PC-3 (cell line): ENCODE results near the gene HOXB7. TPM values are rescaled to one million over a fixed set of nuclear protein-coding genes. Genes with fewer than 3 reads are reported as not detected.

ENCODE experiments used
- ATAC-seq: fragments of 200-7000 bp; cut with Tn5 transposase; 2 replicates; pipeline ENCODE4 v1.9.1; 2020; ENCODE audit warnings: mild to moderate bottlenecking, moderate library complexity
- BruUV-seq: library from RNA; stranded (reverse); fragments of 400-500 nt; replicated peaks from 2 replicates; lab custom pipeline; 2021; lab: Mats Ljungman, UMichigan
- CTCF ChIA-PET: fragments of 300-600 bp; sonication (Branson Sonifier 250); formaldehyde crosslinking; loops from one replicate; lab custom pipeline; 2022; ENCODE audit warnings: antibody characterized with exemption; lab: Charles Lee
- POLR2A ChIA-PET: fragments of 300-600 bp; sonication (Branson Sonifier 250); formaldehyde crosslinking; loops from one replicate; lab custom pipeline; 2022; ENCODE audit warnings: antibody characterized with exemption; ENCODE audit not compliant: unreplicated experiment; lab: Charles Lee
- DNase-seq: peaks from one replicate; pipeline ENCODE4 v3.0.0-alpha.2; 2015
- H2AFZ ChIP-seq: fragments of 300-600 bp; sonication (generic); 2 replicates; pipeline ENCODE4 v1.6.0; 2016; ENCODE audit warnings: antibody characterized with exemption, low read length
- H3F3A ChIP-seq: fragments of 300-600 bp; sonication (generic); one replicate; pipeline ENCODE4 v1.6.0; 2017; ENCODE audit warnings: antibody characterized with exemption, low read length, control low read depth, mild to moderate bottlenecking; ENCODE audit not compliant: unreplicated experiment
- H3K27ac ChIP-seq: fragments of 300-600 bp; sonication (generic); 2 replicates; pipeline ENCODE4 v1.5.1; 2016; ENCODE audit warnings: mild to moderate bottlenecking, low read length
- H3K27me3 ChIP-seq: fragments of 300-600 bp; sonication (generic); 2 replicates; pipeline ENCODE4 v1.6.1; 2016; ENCODE audit warnings: low read length, mixed read lengths
- H3K36me3 ChIP-seq: fragments of 300-600 bp; sonication (generic); 2 replicates; pipeline ENCODE4 v1.6.1; 2016; ENCODE audit warnings: low read depth, mixed run types, low read length, mixed read lengths
- H3K4me1 ChIP-seq: fragments of 300-600 bp; sonication (generic); 2 replicates; pipeline ENCODE4 v1.5.1; 2016; ENCODE audit warnings: low read length; ENCODE audit not compliant: insufficient read depth
- H3K4me2 ChIP-seq: fragments of 300-600 bp; sonication (generic); 2 replicates; pipeline ENCODE4 v1.6.0; 2016; ENCODE audit warnings: low read length
- H3K4me3 ChIP-seq: fragments of 300-600 bp; sonication (generic); 2 replicates; pipeline ENCODE4 v1.5.1; 2016; ENCODE audit warnings: mild to moderate bottlenecking, low read length, mixed read lengths
- H3K79me2 ChIP-seq: fragments of 300-600 bp; sonication (generic); 2 replicates; pipeline ENCODE4 v1.6.1; 2017; ENCODE audit warnings: low read length, mixed read lengths
- H3K9ac ChIP-seq: fragments of 300-600 bp; sonication (generic); 2 replicates; pipeline ENCODE4 v1.6.0; 2016; ENCODE audit warnings: mild to moderate bottlenecking, low read length
- H3K9me2 ChIP-seq: fragments of 300-600 bp; sonication (generic); replicated peaks from 2 replicates; pipeline ENCODE4 v1.6.1; 2016; ENCODE audit warnings: mixed run types, low read length, mixed read lengths
- H3K9me3 ChIP-seq: fragments of 300-600 bp; sonication (generic); 2 replicates; pipeline ENCODE4 v1.6.1; 2016; ENCODE audit warnings: low read length, mixed read lengths
- H4K20me1 ChIP-seq: fragments of 300-600 bp; sonication (generic); 2 replicates; pipeline ENCODE4 v1.6.1; 2016; ENCODE audit warnings: low read length, mixed read lengths
- EZH2 ChIP-seq: fragments of 300-600 bp; sonication (generic); IDR thresholded peaks from one replicate; pipeline ENCODE4 v1.6.1; 2017; ENCODE audit warnings: antibody characterized with exemption, mild to moderate bottlenecking, low read length; ENCODE audit not compliant: unreplicated experiment
- EZH2phosphoT487 ChIP-seq: fragments of 300-600 bp; sonication (generic); IDR thresholded peaks from 2 replicates; pipeline ENCODE4 v1.6.1; 2018; ENCODE audit warnings: mild to moderate bottlenecking, antibody characterized with exemption, low read length, borderline replicate concordance
- intact Hi-C: fragments of 100-400 bp; cut with micrococcal nuclease; formaldehyde crosslinking; loops from 2 replicates; pipeline ENCODE4 v1.9.0; 2023
- total RNA-seq: library from RNA; depleted of rRNA; stranded (reverse); fragments of >200 nt; gene quantifications from 2 replicates; pipeline ENCODE4 v1.2.3, GENCODE V29; 2014
- TF ChIP-seq, protein P1 (sequence below): fragments of 300-600 bp; sonication (generic); conservative IDR thresholded peaks from 2 replicates; pipeline ENCODE4 v1.5.1; 2017; ENCODE audit warnings: antibody characterized with exemption, low read depth, mild to moderate bottlenecking, low read length

Gene HOXB7
- total RNA-seq, 1 experiment from 2014 or later = not detected

DNA sequence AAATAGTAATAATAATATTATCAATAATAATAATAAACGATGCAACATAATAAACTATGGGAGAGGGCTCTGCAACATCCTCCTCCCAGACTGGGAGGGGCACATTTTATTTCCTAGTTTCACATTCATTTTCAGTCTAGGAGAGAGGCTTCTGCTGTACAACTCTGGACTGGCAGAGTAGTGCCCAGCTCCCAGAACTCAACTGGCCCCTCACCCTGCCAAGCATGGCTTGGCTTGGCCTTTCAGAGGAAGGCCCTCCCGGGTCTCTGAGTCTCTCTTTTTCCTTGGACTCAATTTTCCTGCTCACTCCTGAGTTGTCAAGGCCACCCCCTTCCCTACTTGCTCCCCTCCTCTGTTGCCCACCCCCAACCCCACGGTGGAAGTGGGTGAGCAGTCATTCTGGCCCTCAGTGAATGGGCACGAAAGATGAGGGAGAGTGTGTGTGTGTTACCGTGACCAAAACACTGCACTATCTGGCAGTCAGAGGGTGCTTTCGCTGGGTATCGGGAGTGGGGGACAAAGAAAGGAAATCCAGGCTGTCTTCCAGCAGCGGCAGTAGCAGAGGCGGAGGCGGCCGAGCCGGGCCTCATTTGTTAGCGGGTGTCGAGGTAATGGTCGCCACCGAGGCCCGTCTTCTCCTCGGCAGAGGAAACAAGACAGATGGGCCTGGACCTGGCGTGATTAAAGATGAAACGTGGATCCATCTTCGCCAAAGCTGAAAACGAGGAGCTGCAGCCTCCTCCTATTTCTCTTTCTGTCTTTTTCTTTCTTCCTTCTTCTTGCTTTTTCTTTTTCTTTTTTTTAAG lies 34.9 kb downstream of the HOXB7 start:
- H3K9ac ChIP-seq = no peak overlapping the region
- POLR2A ChIA-PET = interaction anchor here (0.6 kb wide), 1 partner anchor 103 kb away, joined by 3 read pairs; no protein-coding TSS in a partner anchor
- H3K9me3 ChIP-seq = no peaks in the 10 kb centered on the region
- no TSS peak for BruUV-seq
- no peak overlapping the region for H2AFZ ChIP-seq
- peak overlapping the region; percentile 86 for H3K4me2 ChIP-seq
- H3K27ac ChIP-seq = no peak overlapping the region
- peaks cover 20% of the 10 kb centered on the region for H3K4me1 ChIP-seq
- H3K9me2 ChIP-seq = no peaks in the 10 kb centered on the region
- H3K36me3 ChIP-seq = no peaks in the 10 kb centered on the region
- ATAC-seq (no peak), DNase-seq (no peak)
- intact Hi-C loops = no loop called here
- H3K4me3 ChIP-seq = peak overlapping the region; percentile 66
- H3K27me3 ChIP-seq = no peaks in the 10 kb centered on the region
- H3F3A ChIP-seq = no peaks in the 10 kb centered on the region
- no peaks in the 10 kb centered on the region for H4K20me1 ChIP-seq
- CTCF ChIA-PET = interaction anchor here (0.6 kb wide), 1 partner anchor 336 kb away, joined by 5 read pairs; no protein-coding TSS in a partner anchor
- H3K79me2 ChIP-seq = no peaks in the 10 kb centered on the region
- TF ChIP-seq EZH2phosphoT487 = no peak
- TF ChIP-seq EZH2 = no peak
- TF ChIP-seq, protein P1, sequence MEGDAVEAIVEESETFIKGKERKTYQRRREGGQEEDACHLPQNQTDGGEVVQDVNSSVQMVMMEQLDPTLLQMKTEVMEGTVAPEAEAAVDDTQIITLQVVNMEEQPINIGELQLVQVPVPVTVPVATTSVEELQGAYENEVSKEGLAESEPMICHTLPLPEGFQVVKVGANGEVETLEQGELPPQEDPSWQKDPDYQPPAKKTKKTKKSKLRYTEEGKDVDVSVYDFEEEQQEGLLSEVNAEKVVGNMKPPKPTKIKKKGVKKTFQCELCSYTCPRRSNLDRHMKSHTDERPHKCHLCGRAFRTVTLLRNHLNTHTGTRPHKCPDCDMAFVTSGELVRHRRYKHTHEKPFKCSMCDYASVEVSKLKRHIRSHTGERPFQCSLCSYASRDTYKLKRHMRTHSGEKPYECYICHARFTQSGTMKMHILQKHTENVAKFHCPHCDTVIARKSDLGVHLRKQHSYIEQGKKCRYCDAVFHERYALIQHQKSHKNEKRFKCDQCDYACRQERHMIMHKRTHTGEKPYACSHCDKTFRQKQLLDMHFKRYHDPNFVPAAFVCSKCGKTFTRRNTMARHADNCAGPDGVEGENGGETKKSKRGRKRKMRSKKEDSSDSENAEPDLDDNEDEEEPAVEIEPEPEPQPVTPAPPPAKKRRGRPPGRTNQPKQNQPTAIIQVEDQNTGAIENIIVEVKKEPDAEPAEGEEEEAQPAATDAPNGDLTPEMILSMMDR = no peak

DNA sequence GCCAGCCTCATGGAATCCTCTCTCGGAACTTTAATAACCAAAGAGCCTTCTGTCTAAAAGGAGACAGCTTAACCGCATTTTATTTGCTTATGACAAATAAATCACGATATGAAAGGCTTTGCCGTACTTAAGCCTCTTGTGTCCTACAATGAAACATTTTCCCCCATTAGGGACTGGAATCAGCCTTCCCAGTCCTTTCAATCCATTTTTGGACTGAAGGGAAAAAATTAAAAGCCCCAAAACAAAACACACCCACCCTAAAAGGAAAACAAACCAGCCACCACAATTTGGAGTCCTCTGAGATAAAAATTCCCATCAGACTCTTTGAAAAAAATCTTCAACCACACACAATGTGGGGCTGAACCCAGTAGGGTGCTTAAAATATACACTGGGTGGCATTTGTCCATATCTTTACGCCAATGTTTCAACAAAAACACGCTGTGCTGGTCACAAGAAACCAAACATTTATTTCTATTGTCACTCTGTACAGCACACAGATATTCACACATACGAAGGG lies 35.7 kb downstream of the HOXB7 start:
- DNase-seq (peak; percentile 51), ATAC-seq (peak; percentile 37)
- no peaks in the 10 kb centered on the region for H3K36me3 ChIP-seq
- intact Hi-C loops = no loop called here
- peak overlapping the region; percentile 51 for H3K4me2 ChIP-seq
- H3K4me3 ChIP-seq = no peak overlapping the region
- no peaks in the 10 kb centered on the region for H3K27me3 ChIP-seq
- CTCF ChIA-PET = interaction anchor here (0.8 kb wide), 1 partner anchor 12 kb away, joined by 4 read pairs; no protein-coding TSS in a partner anchor
- H3K9me2 ChIP-seq = no peaks in the 10 kb centered on the region
- no peaks in the 10 kb centered on the region for H3K79me2 ChIP-seq
- POLR2A ChIA-PET = interaction anchor here (0.6 kb wide), 1 partner anchor 143 kb away, joined by 4 read pairs; no protein-coding TSS in a partner anchor
- H4K20me1 ChIP-seq = no peaks in the 10 kb centered on the region
- H3K9me3 ChIP-seq = no peaks in the 10 kb centered on the region
- no peak overlapping the region for H3K27ac ChIP-seq
- peak overlapping the region; percentile 22 for H2AFZ ChIP-seq
- peaks cover 20% of the 10 kb centered on the region for H3K4me1 ChIP-seq
- no peak overlapping the region for H3K9ac ChIP-seq
- no peak for TF ChIP-seq EZH2phosphoT487
- TF ChIP-seq, protein P1 = no peak
- no peak for TF ChIP-seq EZH2
- H3F3A ChIP-seq = no peaks in the 10 kb centered on the region
- no TSS peak for BruUV-seq
